Fibroblast of lung (primary cell): ENCODE data around the gene ZNF423.

ENCODE experiments used
- CTCF ChIP-seq, 2 donors: IDR thresholded peaks in 1 of 2; conservative IDR thresholded peaks in 1 of 2; 1 replicate in 1 of 2; 2 replicates in 1 of 2; pipeline ENCODE4 v1.5.1; 2011 to 2012; ENCODE audit warnings: low read length in 2 of 2, control low read depth in 1 of 2, inconsistent platforms in 1 of 2, low read depth in 1 of 2, mild to moderate bottlenecking in 1 of 2
- EZH2 ChIP-seq: IDR thresholded peaks from 2 replicates; pipeline ENCODE4 v1.5.1; 2012; ENCODE audit warnings: low read length, control low read depth, mild to moderate bottlenecking; ENCODE audit errors: missing control alignments

- TF ChIP-seq CTCF (conservative IDR thresholded peaks at IDR 0.05 in 1 of 2, IDR thresholded peaks at IDR 0.05 in 1 of 2; ENCODE audit: low read depth in 1 of 2, low read length in 2 of 2) (no peak), EZH2 (no peak)
These were observed 6.8 kb upstream of the ZNF423 start for GRCh38 chr16:49862694-49863093.
